MM.1S (cell line): Measurements from ENCODE around the gene BCR.

Source experiments
- DNase-seq: peaks from one replicate; pipeline ENCODE4 v3.0.0-alpha.2; 2015
- H2AFZ ChIP-seq: fragments of 300-600 bp; sonication (generic); 2 replicates; pipeline ENCODE4 v1.6.0; 2016; ENCODE audit warnings: antibody characterized with exemption, low read length
- H3F3A ChIP-seq: fragments of 300-600 bp; sonication (generic); 2 replicates; pipeline ENCODE4 v1.6.1; 2016; ENCODE audit warnings: mild to moderate bottlenecking, antibody characterized with exemption, low read length, moderate library complexity, mixed read lengths; ENCODE audit not compliant: insufficient read depth
- H3K27ac ChIP-seq: fragments of 300-600 bp; sonication (generic); 2 replicates; pipeline ENCODE4 v1.5.1; 2016; ENCODE audit warnings: mild to moderate bottlenecking, low read length
- H3K27me3 ChIP-seq: fragments of 300-600 bp; sonication (generic); replicated peaks from 2 replicates; pipeline ENCODE4 v1.6.0; 2016; ENCODE audit warnings: low read length; ENCODE audit not compliant: insufficient read depth
- H3K36me3 ChIP-seq: fragments of 300-600 bp; sonication (generic); replicated peaks from 2 replicates; pipeline ENCODE4 v1.6.1; 2016; ENCODE audit warnings: mild to moderate bottlenecking, low read length, mixed read lengths; ENCODE audit not compliant: insufficient read depth
- H3K4me1 ChIP-seq: fragments of 300-600 bp; sonication (generic); 2 replicates; pipeline ENCODE4 v1.6.1; 2016; ENCODE audit warnings: low read length, mixed read lengths
- H3K4me2 ChIP-seq: fragments of 300-600 bp; sonication (generic); 2 replicates; pipeline ENCODE4 v1.6.0; 2016; ENCODE audit warnings: low read depth, low read length
- H3K4me3 ChIP-seq: fragments of 300-600 bp; sonication (generic); 2 replicates; pipeline ENCODE4 v1.5.1; 2016; ENCODE audit warnings: low read length, mixed read lengths
- H3K79me2 ChIP-seq: fragments of 300-600 bp; sonication (generic); 2 replicates; pipeline ENCODE4 v1.6.1; 2016; ENCODE audit warnings: mixed run types, low read length, mixed read lengths
- H3K9ac ChIP-seq: fragments of 300-600 bp; sonication (generic); 2 replicates; pipeline ENCODE4 v1.6.1; 2016; ENCODE audit warnings: low read length, mixed read lengths
- H3K9me2 ChIP-seq: fragments of 300-600 bp; sonication (generic); replicated peaks from 2 replicates; pipeline ENCODE4 v1.6.1; 2016; ENCODE audit warnings: mild to moderate bottlenecking, low read length, mixed read lengths; ENCODE audit not compliant: insufficient read depth
- H3K9me3 ChIP-seq: fragments of 300-600 bp; sonication (generic); replicated peaks from 2 replicates; pipeline ENCODE4 v1.6.1; 2016; ENCODE audit warnings: mild to moderate bottlenecking, low read length, mixed read lengths; ENCODE audit not compliant: insufficient read depth
- H4K20me1 ChIP-seq: fragments of 300-600 bp; sonication (generic); 2 replicates; pipeline ENCODE4 v1.6.1; 2016; ENCODE audit warnings: mild to moderate bottlenecking, low read length, moderate library complexity, mixed read lengths; ENCODE audit not compliant: insufficient read depth
- EZH2 ChIP-seq: fragments of 300-600 bp; sonication (generic); optimal IDR thresholded peaks from 2 replicates; pipeline ENCODE3; 2017; ENCODE audit warnings: low read depth, mild to moderate bottlenecking, antibody characterized with exemption, low read length, mixed read lengths
- EZH2phosphoT487 ChIP-seq: fragments of 300-600 bp; sonication (generic); IDR thresholded peaks from 2 replicates; pipeline ENCODE4 v1.6.1; 2018; ENCODE audit warnings: antibody characterized with exemption, low read length
- TF ChIP-seq, protein P1 (sequence below): fragments of 300-600 bp; sonication (generic); IDR thresholded peaks from 2 replicates; pipeline ENCODE4 v1.5.1; 2016; ENCODE audit warnings: antibody characterized with exemption, low read length, mixed read lengths

The BCR gene

DNA sequence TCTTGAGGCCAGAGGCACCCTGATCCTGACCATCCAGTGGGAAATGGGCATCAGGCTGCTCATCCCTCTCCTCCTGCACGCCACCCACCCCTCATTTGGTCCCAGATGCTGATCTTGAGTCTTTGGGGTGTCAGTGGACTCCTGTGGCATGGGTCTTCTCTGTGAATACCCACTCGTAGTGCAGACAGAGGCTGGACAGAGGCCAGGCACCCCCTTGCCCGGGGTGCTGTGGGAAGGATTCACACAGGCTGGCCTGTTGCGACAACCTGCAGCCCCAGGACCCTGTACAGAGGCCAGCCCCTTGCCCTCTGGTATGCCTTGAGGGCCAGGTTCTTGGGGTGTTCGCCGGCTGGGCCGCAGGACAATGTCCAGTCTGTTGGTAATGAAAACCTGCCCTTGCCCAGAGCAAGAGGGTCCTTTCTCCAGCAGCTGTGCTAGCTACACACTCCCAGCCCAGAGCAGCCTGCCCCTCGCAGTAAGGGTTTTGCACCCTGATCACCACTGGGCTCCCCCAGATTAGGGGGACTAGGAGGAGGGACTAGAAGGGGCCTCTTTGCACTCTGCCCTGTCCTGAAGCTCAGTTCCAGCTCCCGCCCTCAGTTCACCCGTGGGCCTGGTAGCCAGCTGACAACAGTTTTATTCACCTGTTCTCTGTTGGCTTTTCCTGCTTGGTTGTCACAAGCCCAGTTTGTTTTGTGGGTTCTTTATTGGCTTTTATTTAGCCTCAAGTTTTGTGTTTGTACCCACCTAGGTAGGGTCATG is 76.0 kb downstream of the BCR start:
- DNase-seq, result no peak
- peaks cover 97% of the 10 kb centered on the region for H3K79me2 ChIP-seq
- TF ChIP-seq EZH2phosphoT487 (no peak), EZH2 (no peak)
- TF ChIP-seq, protein P1, sequence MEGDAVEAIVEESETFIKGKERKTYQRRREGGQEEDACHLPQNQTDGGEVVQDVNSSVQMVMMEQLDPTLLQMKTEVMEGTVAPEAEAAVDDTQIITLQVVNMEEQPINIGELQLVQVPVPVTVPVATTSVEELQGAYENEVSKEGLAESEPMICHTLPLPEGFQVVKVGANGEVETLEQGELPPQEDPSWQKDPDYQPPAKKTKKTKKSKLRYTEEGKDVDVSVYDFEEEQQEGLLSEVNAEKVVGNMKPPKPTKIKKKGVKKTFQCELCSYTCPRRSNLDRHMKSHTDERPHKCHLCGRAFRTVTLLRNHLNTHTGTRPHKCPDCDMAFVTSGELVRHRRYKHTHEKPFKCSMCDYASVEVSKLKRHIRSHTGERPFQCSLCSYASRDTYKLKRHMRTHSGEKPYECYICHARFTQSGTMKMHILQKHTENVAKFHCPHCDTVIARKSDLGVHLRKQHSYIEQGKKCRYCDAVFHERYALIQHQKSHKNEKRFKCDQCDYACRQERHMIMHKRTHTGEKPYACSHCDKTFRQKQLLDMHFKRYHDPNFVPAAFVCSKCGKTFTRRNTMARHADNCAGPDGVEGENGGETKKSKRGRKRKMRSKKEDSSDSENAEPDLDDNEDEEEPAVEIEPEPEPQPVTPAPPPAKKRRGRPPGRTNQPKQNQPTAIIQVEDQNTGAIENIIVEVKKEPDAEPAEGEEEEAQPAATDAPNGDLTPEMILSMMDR, result no peak
- no peak overlapping the region for H3K4me3 ChIP-seq
- H3K4me1 ChIP-seq, result no peaks in the 10 kb centered on the region
- H3K9me3 ChIP-seq, result no peaks in the 10 kb centered on the region
- H4K20me1 ChIP-seq, result peaks cover 23% of the 10 kb centered on the region
- no peak overlapping the region for H2AFZ ChIP-seq
- H3F3A ChIP-seq, result no peaks in the 10 kb centered on the region
- H3K9ac ChIP-seq, result no peak overlapping the region
- no peaks in the 10 kb centered on the region for H3K9me2 ChIP-seq
- no peak overlapping the region for H3K27ac ChIP-seq
- no peak overlapping the region for H3K4me2 ChIP-seq
- peaks cover 5% of the 10 kb centered on the region; the same call in 1 of the 2 replicates for H3K36me3 ChIP-seq
- H3K27me3 ChIP-seq, result no peaks in the 10 kb centered on the region

DNA sequence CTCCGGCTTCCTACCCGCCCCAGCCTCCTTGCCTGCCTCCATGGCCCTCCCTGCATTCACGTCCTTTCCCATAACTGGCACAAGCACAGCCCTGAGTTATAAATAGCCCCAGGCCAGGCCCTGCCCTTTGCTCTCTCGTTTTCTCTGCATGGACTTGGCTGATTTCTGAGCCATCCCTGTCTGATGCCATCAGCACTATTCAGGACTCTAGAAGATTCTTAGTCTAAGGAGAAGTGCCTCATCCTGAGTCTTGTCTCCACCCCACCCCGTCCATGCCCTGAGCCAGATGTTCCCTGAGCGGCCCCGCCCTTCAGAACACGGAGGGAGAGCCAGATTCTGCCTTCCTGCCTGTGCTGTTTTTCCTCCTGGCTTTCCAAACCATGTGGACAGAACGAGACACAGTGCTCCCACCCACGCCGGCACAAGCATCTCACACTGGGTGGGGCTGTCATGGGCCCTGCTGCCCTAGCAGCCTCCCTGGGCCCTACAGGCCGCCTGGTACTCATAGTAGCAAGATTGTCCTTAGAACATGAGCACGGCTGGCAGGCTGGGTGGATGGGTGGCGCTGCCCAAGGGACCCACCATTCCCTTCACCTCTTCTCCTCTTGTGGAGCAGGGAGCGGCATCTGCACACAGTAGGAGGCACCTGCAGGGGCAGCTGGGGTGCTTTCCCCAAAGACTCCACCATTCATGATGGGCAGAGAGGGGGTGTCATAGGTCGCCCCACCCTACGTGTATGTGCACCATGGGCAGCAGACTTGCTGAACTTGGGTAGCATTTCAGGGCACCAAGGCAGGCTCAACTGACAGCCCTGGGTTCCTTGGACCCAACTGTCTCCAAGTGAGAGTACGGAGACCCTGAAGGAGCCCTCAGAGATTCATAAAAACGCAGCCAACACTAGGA is 76.9 kb downstream of the BCR start:
- H3K4me1 ChIP-seq, result no peaks in the 10 kb centered on the region
- peaks cover 95% of the 10 kb centered on the region for H3K79me2 ChIP-seq
- no peak overlapping the region for H3K27ac ChIP-seq
- TF ChIP-seq, protein P1, result no peak
- TF ChIP-seq EZH2phosphoT487 (no peak), EZH2 (no peak)
- H3K4me3 ChIP-seq, result no peak overlapping the region
- H4K20me1 ChIP-seq, result peaks cover 16% of the 10 kb centered on the region
- no peak overlapping the region for H3K4me2 ChIP-seq
- H3F3A ChIP-seq, result no peaks in the 10 kb centered on the region
- no peak overlapping the region for H3K9ac ChIP-seq
- peaks cover 5% of the 10 kb centered on the region; the same call in 1 of the 2 replicates for H3K36me3 ChIP-seq
- no peak overlapping the region for H2AFZ ChIP-seq
- no peaks in the 10 kb centered on the region for H3K9me2 ChIP-seq
- DNase-seq, result no peak
- H3K9me3 ChIP-seq, result no peaks in the 10 kb centered on the region
- no peaks in the 10 kb centered on the region for H3K27me3 ChIP-seq

GRCh38 chr22:23257889-23258825 is 77.8 kb downstream of the BCR start:
- Histone ChIP-seq H3K27ac (no peak overlapping the region), H3K36me3 (peaks cover 5% of the 10 kb centered on the region; the same call in 1 of the 2 replicates)

More at GRCh38 chr22:23257889-23258825, 77.8 kb downstream of the BCR start:
- Histone ChIP-seq H3K9ac (no peak overlapping the region), H2AFZ (no peak overlapping the region), H4K20me1 (peaks cover 16% of the 10 kb centered on the region), H3K79me2 (peaks cover 91% of the 10 kb centered on the region), H3K4me3 (no peak overlapping the region), H3K9me2 (no peaks in the 10 kb centered on the region), H3K4me2 (no peak overlapping the region), H3K9me3 (no peaks in the 10 kb centered on the region), H3F3A (no peaks in the 10 kb centered on the region), H3K27me3 (no peaks in the 10 kb centered on the region), H3K4me1 (no peaks in the 10 kb centered on the region)
- DNase-seq, result no peak
- no peak for TF ChIP-seq EZH2
- TF ChIP-seq, protein P1, result no peak
- no peak for TF ChIP-seq EZH2phosphoT487
